Coronary artery (tissue), 2 donors: Measurements from ENCODE around the gene PNMA6E.
A peak's percentile ranks its signal among the peaks of the same experiment; 100 is the strongest.

Source experiments
- DNase-seq: peaks from one replicate; pipeline ENCODE4 v3.0.0-alpha.2; 2017; ENCODE audit warnings: low spot score
- H3K27ac ChIP-seq, 2 donors: fragments of 200-600 bp; sonication (generic); one replicate each; pipeline ENCODE4 v1.5.1; 2016 to 2019
- H3K4me3 ChIP-seq: fragments of 200-600 bp; sonication (generic); 2 replicates; pipeline ENCODE4 v1.5.1; 2016; ENCODE audit warnings: mild to moderate bottlenecking, moderate library complexity
- CTCF ChIP-seq: fragments of 200-600 bp; sonication (generic); IDR thresholded peaks from one replicate; pipeline ENCODE4 v1.5.1; 2019; ENCODE audit warnings: antibody characterized with exemption

PNMA6E gene

DNA sequence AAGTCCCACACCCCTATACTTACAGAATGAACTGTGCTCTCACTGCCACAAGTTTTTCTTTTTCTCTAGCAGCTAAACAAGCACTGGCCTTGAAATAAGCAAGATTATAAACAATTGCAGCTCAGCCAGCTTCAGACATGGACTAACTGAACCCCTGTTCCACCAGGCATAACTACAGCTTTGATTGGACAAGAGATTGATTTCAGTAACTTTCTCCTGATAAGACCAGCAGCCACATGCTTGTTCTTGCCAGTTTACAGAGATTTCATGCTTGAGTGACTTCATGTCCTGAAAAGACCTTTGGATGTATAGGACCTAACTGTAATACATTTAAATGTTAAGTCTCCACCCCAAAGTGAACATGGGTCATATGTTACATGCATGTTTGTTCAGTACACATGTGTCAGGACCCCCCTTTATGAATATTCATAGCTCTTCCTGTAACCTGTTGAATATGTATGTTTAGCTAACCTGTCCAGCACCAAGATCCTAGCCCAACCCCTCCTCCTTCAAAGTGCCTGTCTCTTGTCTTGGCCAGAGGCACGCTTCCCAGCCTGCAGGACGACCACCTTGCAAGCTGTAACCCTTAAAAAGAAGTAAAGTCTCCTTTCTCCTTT, 39.3 kb downstream of the PNMA6E start:
- TF ChIP-seq CTCF = no peak
- peak; percentile 19 for DNase-seq
- H3K27ac ChIP-seq = no peak overlapping the region
- H3K4me3 ChIP-seq = no peak overlapping the region

DNA sequence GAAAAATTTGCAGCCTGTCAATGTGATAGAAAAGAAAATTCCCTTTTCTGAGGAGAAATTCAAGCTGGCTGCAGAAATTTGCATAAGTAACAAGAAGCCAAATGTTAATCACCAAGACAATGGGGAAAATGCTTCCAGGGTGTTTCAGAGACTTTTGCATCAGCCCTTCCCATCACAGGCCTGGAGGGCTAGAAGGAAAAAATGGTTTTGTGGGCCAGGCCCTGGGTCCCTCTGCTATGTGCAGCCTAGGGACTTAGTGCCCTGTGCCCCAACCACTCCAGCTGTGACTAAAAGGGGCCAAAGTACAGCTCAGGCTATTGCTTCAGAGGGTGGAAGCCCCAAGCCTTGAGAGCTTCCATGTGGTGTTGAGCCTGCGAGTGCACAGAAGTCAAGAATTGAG, 43.3 kb downstream of the PNMA6E start:
- H3K27ac ChIP-seq = no peak overlapping the region
- H3K4me3 ChIP-seq = no peak overlapping the region
- TF ChIP-seq CTCF = no peak
- DNase-seq = no peak

DNA sequence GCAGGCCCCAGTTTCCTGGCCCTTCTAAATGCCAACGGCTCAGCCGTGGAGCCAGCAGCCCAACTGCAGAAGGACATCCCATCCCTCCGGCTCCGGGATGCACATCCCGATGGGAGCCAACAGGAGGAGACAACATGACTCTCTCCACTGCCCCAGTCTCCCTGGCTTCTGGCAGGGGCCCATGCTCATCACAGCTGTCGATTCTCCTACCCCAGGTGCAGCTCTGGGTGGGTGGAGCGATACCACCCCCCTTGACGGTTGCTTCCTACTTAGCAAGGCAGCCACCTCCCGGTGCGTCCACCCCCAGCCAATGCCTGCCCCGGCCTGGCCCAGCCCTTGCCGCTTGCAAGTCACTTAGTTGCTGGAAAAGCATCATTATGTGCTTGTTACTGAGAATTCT, 47.7 kb downstream of the PNMA6E start:
- H3K4me3 ChIP-seq = no peak overlapping the region
- H3K27ac ChIP-seq = no peak overlapping the region
- no peak for TF ChIP-seq CTCF
- DNase-seq = peak; percentile 70

GRCh38 chrX:153352858-153353257, 48.3 kb downstream of the PNMA6E start:
- TF ChIP-seq CTCF = no peak
- no peak for DNase-seq
- H3K27ac ChIP-seq = no peak overlapping the region
- H3K4me3 ChIP-seq = no peak overlapping the region

DNA sequence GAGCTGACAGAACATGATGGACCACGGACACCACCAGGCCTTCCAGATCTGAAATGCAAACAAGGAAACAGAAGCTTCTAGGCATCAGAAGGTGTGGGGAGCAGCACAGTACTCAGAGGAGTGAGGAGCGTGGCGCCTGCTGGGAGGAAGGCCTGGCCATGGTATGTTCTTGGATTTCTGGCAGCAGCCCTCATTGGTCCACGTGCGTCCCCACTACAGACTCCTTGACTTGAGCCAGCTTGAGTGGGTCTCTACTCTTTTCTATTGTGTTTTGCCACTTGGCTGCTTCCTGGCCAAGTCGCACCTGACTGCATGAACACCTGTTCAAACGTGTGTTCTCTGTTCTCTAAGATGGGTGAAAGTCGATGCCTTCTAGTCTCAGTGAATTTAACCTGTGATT, 49.2 kb downstream of the PNMA6E start:
- peak; percentile 22 for DNase-seq
- Histone ChIP-seq H3K4me3 (no peak overlapping the region), H3K27ac (no peak overlapping the region)
- TF ChIP-seq CTCF = no peak

GRCh38 chrX:153349952-153350351, 51.2 kb downstream of the PNMA6E start:
- no peak for TF ChIP-seq CTCF
- DNase-seq = peak; percentile 35
- Histone ChIP-seq H3K27ac (no peak overlapping the region), H3K4me3 (no peak overlapping the region)

- Histone ChIP-seq H3K4me3 (no peak overlapping the region), H3K27ac (no peak overlapping the region)
- no peak for DNase-seq
- TF ChIP-seq CTCF = no peak
Measured at GRCh38 chrX:153348421-153348820, 52.7 kb downstream of the PNMA6E start.
